Vagina (tissue), 2 donors: ENCODE data around the gene SORCS2. TPM values are rescaled to one million over a fixed set of nuclear protein-coding genes. Genes with fewer than 3 reads are reported as not detected.

ENCODE experiments used
- DNase-seq, 2 donors: peaks; one replicate each; pipeline ENCODE4 v3.0.0-alpha.2; 2017; ENCODE audit errors: extremely low spot score in 2 of 2
- H3K27ac ChIP-seq: fragments of 200-600 bp; sonication (generic); one replicate; pipeline ENCODE4 v1.5.1; 2019
- H3K27me3 ChIP-seq: fragments of 200-600 bp; sonication (generic); one replicate; pipeline ENCODE4 v1.5.1; 2019
- H3K36me3 ChIP-seq, 2 donors: fragments of 200-600 bp; sonication (generic); one replicate each; pipeline ENCODE4 v1.5.1; 2017 to 2019
- H3K4me1 ChIP-seq: fragments of 200-600 bp; sonication (generic); one replicate; pipeline ENCODE4 v1.5.1; 2019
- H3K4me3 ChIP-seq, 2 donors: fragments of 200-600 bp; sonication (generic); 1 replicate in 1 of 2; 2 replicates in 1 of 2; pipeline ENCODE4 v1.5.1; 2016 to 2019
- H3K9me3 ChIP-seq: fragments of 200-600 bp; sonication (generic); one replicate; pipeline ENCODE4 v1.5.1; 2019
- POLR2A ChIP-seq, 2 donors: fragments of 450-650 bp; IDR thresholded peaks; one replicate each; pipeline ENCODE4 v1.6.1; 2017; ENCODE audit warnings: antibody characterized with exemption in 2 of 2, mild to moderate bottlenecking in 2 of 2, moderate library complexity in 2 of 2
- POLR2AphosphoS5 ChIP-seq, 2 donors: sonication (generic); formaldehyde crosslinking; IDR thresholded peaks; one replicate each; pipeline ENCODE4 v1.9.0; 2017; ENCODE audit warnings: antibody characterized with exemption in 2 of 2, mild to moderate bottlenecking in 2 of 2, low read depth in 1 of 2; ENCODE audit not compliant: insufficient read depth in 1 of 2
- intact Hi-C: fragments of 100-400 bp; cut with DNase I; formaldehyde crosslinking; loops from one replicate; pipeline ENCODE4 v1.15.1; 2023
- total RNA-seq: library from RNA; depleted of rRNA; stranded (reverse); fragments of >200 nt; gene quantifications from one replicate; pipeline ENCODE4 v1.2.3, GENCODE V29; 2016
- TF ChIP-seq, protein P1 (sequence below), 3 experiments: fragments of 450-650 bp in 2 of 3; fragments of 200-600 bp in 1 of 3; sonication (generic) in 1 of 3; IDR thresholded peaks; one replicate each; pipeline ENCODE4 v1.5.1; 2017 to 2019; ENCODE audit warnings: antibody characterized with exemption in 3 of 3, mild to moderate bottlenecking in 2 of 3, moderate library complexity in 2 of 3

SORCS2 gene
- total RNA-seq, 1 donor from 2014 or later: 5.4 TPM

DNA sequence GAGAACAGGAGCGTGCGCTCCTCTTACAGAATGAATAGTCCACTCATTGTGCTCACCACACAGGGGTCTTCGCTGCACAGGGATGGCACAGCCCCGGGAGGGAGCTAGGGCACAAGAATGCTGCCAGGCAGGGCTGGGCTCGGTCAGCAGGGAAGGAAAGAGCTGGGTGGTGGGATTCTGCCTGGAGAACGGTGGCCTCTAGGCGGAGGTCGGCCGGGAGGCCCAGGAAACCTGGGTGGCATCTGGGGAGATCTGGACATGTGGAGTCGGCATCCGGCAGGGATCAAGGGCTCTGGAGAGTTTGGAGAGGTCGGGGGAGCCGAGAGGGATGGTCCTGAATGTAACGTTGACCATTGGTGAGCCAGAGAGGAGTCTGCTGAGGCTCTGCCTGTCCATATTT, 288.9 kb downstream of the SORCS2 start:
- intact Hi-C loops: no loop called here
- no peaks in the 10 kb centered on the region for H3K27me3 ChIP-seq
- no peaks in the 10 kb centered on the region for H3K4me1 ChIP-seq
- H3K36me3 ChIP-seq: no peaks in the 10 kb centered on the region
- H3K4me3 ChIP-seq: no peak overlapping the region
- DNase-seq: no peak
- H3K27ac ChIP-seq: no peak overlapping the region
- TF ChIP-seq POLR2A (IDR thresholded peaks at IDR 0.05) (no peak), POLR2AphosphoS5 (IDR thresholded peaks at IDR 0.05; ENCODE audit: insufficient read depth in 1 of 2, low read depth in 1 of 2) (no peak)
- TF ChIP-seq, protein P1, sequence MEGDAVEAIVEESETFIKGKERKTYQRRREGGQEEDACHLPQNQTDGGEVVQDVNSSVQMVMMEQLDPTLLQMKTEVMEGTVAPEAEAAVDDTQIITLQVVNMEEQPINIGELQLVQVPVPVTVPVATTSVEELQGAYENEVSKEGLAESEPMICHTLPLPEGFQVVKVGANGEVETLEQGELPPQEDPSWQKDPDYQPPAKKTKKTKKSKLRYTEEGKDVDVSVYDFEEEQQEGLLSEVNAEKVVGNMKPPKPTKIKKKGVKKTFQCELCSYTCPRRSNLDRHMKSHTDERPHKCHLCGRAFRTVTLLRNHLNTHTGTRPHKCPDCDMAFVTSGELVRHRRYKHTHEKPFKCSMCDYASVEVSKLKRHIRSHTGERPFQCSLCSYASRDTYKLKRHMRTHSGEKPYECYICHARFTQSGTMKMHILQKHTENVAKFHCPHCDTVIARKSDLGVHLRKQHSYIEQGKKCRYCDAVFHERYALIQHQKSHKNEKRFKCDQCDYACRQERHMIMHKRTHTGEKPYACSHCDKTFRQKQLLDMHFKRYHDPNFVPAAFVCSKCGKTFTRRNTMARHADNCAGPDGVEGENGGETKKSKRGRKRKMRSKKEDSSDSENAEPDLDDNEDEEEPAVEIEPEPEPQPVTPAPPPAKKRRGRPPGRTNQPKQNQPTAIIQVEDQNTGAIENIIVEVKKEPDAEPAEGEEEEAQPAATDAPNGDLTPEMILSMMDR (IDR thresholded peaks at IDR 0.05): no peak
- no peaks in the 10 kb centered on the region for H3K9me3 ChIP-seq

DNA sequence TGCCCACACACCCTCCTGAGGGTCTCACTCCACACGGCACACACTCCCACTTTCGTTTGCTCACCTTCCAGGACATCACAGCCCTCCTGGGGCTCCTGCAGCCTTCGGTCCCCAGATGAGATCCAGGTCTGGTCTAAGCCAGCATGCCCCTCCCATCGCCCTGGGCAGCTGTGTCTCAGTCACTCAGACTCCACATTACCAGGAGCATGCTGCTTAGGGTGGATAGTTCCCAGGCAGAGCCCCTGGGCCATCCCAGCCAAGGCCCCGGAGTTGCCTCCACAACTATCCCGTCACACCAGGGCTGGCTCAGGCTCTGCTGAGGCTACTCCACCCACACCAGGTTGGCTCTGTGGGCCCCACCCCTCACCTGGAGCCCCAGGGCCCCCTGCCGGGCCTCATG, 292.8 kb downstream of the SORCS2 start:
- DNase-seq: no peak
- TF ChIP-seq POLR2AphosphoS5 (IDR thresholded peaks at IDR 0.05; ENCODE audit: insufficient read depth in 1 of 2, low read depth in 1 of 2) (no peak), POLR2A (IDR thresholded peaks at IDR 0.05) (no peak)
- TF ChIP-seq, protein P1 (IDR thresholded peaks at IDR 0.05): no peak
- intact Hi-C loops: no loop called here
- Histone ChIP-seq H3K36me3 (no peaks in the 10 kb centered on the region), H3K27me3 (no peaks in the 10 kb centered on the region), H3K9me3 (no peaks in the 10 kb centered on the region), H3K4me1 (no peaks in the 10 kb centered on the region), H3K27ac (no peak overlapping the region), H3K4me3 (no peak overlapping the region)

- intact Hi-C loops: no loop called here
- Histone ChIP-seq H3K9me3 (no peaks in the 10 kb centered on the region), H3K4me3 (no peak overlapping the region), H3K36me3 (no peaks in the 10 kb centered on the region), H3K27ac (no peak overlapping the region), H3K27me3 (no peaks in the 10 kb centered on the region), H3K4me1 (no peaks in the 10 kb centered on the region)
- DNase-seq: no peak
- TF ChIP-seq POLR2A (IDR thresholded peaks at IDR 0.05) (no peak), POLR2AphosphoS5 (IDR thresholded peaks at IDR 0.05; ENCODE audit: insufficient read depth in 1 of 2, low read depth in 1 of 2) (no peak)
- TF ChIP-seq, protein P1 (IDR thresholded peaks at IDR 0.05): no peak
These were observed 293.8 kb downstream of the SORCS2 start for GRCh38 chr4:7486101-7486500.

- Histone ChIP-seq H3K4me1 (no peaks in the 10 kb centered on the region), H3K9me3 (no peaks in the 10 kb centered on the region), H3K27ac (no peak overlapping the region), H3K4me3 (no peak overlapping the region), H3K36me3 (no peaks in the 10 kb centered on the region), H3K27me3 (no peaks in the 10 kb centered on the region)
- DNase-seq: no peak
- TF ChIP-seq, protein P1 (IDR thresholded peaks at IDR 0.05): no peak
- no peak for TF ChIP-seq POLR2A (IDR thresholded peaks at IDR 0.05)
- TF ChIP-seq POLR2AphosphoS5 (IDR thresholded peaks at IDR 0.05; ENCODE audit: insufficient read depth in 1 of 2, low read depth in 1 of 2): no peak
- intact Hi-C loops: no loop called here
These were observed 295.2 kb downstream of the SORCS2 start for GRCh38 chr4:7487502-7487901.

DNA sequence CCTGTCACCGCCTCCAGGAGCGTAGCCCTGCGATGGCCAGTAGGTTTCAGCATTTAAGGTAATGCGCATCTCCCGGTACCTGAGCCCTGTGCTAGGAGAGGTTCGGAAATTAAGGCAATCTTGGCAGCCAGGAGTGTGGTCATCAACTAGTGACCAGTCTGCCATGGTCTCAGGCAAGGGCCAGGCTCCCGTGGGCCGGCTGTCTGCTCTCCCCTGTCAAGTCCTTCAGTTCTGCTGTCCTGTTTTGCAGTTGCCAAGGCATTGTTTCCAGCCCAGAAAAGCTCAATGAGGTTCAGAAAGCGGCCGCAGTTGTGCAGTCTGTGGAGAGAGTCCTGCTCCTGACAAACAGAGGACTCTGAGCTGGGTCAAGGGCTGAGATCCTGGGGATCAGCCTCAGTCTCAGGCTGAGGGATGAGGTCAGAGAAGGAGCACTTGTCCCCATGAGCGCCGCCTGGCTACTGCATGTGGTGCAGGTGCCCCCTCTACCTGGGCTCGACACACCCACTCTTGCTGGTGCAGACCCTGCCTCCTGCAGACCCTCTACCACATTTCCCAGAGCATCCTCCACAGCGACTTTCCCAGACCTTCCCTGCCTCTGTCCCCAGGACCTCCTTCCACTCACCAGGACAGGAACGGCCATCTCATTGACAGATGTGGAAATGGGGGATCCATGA, 295.8 kb downstream of the SORCS2 start:
- Histone ChIP-seq H3K9me3 (no peaks in the 10 kb centered on the region), H3K27ac (no peak overlapping the region), H3K4me1 (no peaks in the 10 kb centered on the region), H3K4me3 (no peak overlapping the region), H3K36me3 (no peaks in the 10 kb centered on the region), H3K27me3 (no peaks in the 10 kb centered on the region)
- intact Hi-C loops: no loop called here
- TF ChIP-seq POLR2AphosphoS5 (IDR thresholded peaks at IDR 0.05; ENCODE audit: insufficient read depth in 1 of 2, low read depth in 1 of 2) (no peak), POLR2A (IDR thresholded peaks at IDR 0.05) (no peak)
- TF ChIP-seq, protein P1 (IDR thresholded peaks at IDR 0.05): no peak
- no peak for DNase-seq
